ENCODE results near the gene GCLC. TPM values are rescaled to one million over a fixed set of nuclear protein-coding genes. Genes with fewer than 3 reads are reported as not detected.
A peak's percentile ranks its signal among the peaks of the same experiment; 100 is the strongest.

Gene GCLC
- total RNA-seq, 1 experiment from 2014 or later: 47.1 TPM

- TF ChIP-seq MXD4 (CRISPR knock-in tag; IDR thresholded peaks at IDR 0.05; ENCODE audit: borderline replicate concordance) (no peak), JUN (CRISPR knock-in tag; IDR thresholded peaks at IDR 0.05) (no peak), PRDM15 (CRISPR knock-in tag; IDR thresholded peaks at IDR 0.05) (no peak), PREB (CRISPR knock-in tag; IDR thresholded peaks at IDR 0.05; ENCODE audit: borderline replicate concordance) (no peak), FOXP1 (CRISPR knock-in tag; IDR thresholded peaks at IDR 0.05; ENCODE audit: borderline replicate concordance) (no peak)
- TF ChIP-seq, protein P1, sequence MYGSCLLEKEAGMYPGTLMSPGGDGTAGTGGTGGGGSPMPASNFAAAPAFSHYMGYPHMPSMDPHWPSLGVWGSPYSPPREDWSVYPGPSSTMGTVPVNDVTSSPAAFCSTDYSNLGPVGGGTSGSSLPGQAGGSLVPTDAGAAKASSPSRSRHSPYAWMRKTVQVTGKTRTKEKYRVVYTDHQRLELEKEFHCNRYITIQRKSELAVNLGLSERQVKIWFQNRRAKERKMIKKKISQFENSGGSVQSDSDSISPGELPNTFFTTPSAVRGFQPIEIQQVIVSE (CRISPR knock-in tag; IDR thresholded peaks at IDR 0.05; ENCODE audit: borderline replicate concordance): no peak
Measured at GRCh38 chr6:53496797-53497375, 48.0 kb downstream of the GCLC start (continued).

DNA sequence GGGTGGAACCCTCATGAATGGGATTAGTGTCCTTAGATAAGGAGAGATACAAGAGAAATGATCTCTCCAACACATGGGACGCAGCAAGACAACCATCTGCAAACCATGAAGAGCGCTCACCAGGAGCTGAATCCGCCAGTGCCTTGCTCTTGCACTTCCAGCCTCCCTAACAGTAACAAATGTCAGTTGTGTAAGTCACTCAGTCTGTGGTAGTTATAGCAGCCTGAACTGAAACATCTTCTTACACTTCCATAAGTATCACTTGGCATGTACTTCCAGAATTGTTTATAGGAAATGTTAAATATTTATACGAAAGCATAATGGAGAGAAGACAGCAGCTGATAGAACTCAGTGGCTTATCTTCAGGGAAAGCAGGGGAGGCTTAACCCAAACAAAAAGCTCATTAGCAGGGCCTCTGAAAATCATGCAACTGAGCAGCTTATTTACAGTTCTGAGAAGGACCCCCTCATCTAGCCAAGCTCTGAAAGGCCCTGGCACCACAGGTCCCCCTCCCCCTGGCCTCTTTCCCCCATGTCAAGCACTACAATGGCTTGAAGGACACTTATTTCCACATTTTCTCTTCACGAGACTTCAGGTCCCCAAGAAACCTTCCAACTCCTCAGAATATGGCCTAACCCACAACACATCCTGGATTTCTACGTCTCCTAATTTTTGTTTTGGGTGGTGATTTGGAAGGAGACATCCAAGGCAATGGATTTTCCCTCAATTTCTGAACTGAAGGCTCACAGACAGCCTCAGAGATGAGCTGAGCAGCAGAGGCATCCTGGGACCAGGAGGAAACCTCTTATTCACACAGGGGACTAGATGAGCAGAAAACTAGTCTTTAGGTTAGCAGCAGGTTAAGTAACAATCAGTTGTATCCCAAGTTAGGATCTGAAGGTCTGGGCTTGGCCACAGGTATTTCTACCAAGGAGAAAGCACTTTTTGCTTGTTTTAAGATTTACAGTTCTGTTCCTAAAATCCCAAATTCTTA, 49.1 kb downstream of the GCLC start:
- H3K36me3 Mint-ChIP-seq: peaks cover 21% of the 10 kb centered on the region
- POLR2A ChIA-PET: interaction anchor here (0.5 to 0.7 kb wide), 2 partner anchors 35 to 351 kb away, joined by 3 to 4 read pairs; no protein-coding TSS in a partner anchor
- H3K4me1 Mint-ChIP-seq: no peaks in the 10 kb centered on the region
- 0 out of 2 replicates have a peak overlapping the region, but pooled peaks have one; percentile 9 for H3K27ac Mint-ChIP-seq
- DNase-seq (ENCODE audit: low spot score): no peak
- H3K4me3 Mint-ChIP-seq: no peak overlapping the region
- H3K9me3 Mint-ChIP-seq: no peaks in the 10 kb centered on the region
- ATAC-seq: no peak
- no peaks in the 10 kb centered on the region; the same call in 1 of the 2 replicates for H3K27me3 Mint-ChIP-seq (ENCODE audit: low read depth)
- CTCF ChIA-PET: interaction anchor here (0.8 to 2.8 kb wide), 9 partner anchors 11 to 460 kb away, joined by 3 to 14 read pairs (median 6); no protein-coding TSS in a partner anchor
- no peak for TF ChIP-seq ZNF121 (CRISPR knock-in tag; IDR thresholded peaks at IDR 0.05)
- TF ChIP-seq ESRRA (CRISPR knock-in tag; IDR thresholded peaks at IDR 0.05; ENCODE audit: borderline replicate concordance): no peak
- TF ChIP-seq, protein P1 (CRISPR knock-in tag; IDR thresholded peaks at IDR 0.05; ENCODE audit: borderline replicate concordance): no peak
- TF ChIP-seq USF1 (CRISPR knock-in tag; IDR thresholded peaks at IDR 0.05): no peak
- TF ChIP-seq, protein P2, sequence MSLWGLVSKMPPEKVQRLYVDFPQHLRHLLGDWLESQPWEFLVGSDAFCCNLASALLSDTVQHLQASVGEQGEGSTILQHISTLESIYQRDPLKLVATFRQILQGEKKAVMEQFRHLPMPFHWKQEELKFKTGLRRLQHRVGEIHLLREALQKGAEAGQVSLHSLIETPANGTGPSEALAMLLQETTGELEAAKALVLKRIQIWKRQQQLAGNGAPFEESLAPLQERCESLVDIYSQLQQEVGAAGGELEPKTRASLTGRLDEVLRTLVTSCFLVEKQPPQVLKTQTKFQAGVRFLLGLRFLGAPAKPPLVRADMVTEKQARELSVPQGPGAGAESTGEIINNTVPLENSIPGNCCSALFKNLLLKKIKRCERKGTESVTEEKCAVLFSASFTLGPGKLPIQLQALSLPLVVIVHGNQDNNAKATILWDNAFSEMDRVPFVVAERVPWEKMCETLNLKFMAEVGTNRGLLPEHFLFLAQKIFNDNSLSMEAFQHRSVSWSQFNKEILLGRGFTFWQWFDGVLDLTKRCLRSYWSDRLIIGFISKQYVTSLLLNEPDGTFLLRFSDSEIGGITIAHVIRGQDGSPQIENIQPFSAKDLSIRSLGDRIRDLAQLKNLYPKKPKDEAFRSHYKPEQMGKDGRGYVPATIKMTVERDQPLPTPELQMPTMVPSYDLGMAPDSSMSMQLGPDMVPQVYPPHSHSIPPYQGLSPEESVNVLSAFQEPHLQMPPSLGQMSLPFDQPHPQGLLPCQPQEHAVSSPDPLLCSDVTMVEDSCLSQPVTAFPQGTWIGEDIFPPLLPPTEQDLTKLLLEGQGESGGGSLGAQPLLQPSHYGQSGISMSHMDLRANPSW (CRISPR knock-in tag; conservative IDR thresholded peaks at IDR 0.05; ENCODE audit: low read depth): no peak
- TF ChIP-seq, protein P3, sequence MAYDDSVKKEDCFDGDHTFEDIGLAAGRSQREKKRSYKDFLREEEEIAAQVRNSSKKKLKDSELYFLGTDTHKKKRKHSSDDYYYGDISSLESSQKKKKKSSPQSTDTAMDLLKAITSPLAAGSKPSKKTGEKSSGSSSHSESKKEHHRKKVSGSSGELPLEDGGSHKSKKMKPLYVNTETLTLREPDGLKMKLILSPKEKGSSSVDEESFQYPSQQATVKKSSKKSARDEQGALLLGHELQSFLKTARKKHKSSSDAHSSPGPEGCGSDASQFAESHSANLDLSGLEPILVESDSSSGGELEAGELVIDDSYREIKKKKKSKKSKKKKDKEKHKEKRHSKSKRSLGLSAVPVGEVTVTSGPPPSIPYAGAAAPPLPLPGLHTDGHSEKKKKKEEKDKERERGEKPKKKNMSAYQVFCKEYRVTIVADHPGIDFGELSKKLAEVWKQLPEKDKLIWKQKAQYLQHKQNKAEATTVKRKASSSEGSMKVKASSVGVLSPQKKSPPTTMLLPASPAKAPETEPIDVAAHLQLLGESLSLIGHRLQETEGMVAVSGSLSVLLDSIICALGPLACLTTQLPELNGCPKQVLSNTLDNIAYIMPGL (CRISPR knock-in tag; IDR thresholded peaks at IDR 0.05): no peak
- no peak for TF ChIP-seq CREB1 (CRISPR knock-in tag; IDR thresholded peaks at IDR 0.05)
- TF ChIP-seq MXD4 (CRISPR knock-in tag; IDR thresholded peaks at IDR 0.05; ENCODE audit: borderline replicate concordance): no peak
- TF ChIP-seq TCF7 (CRISPR knock-in tag; IDR thresholded peaks at IDR 0.05; ENCODE audit: low read depth): no peak
- TF ChIP-seq FOXP1 (CRISPR knock-in tag; IDR thresholded peaks at IDR 0.05; ENCODE audit: borderline replicate concordance): no peak
- no peak for TF ChIP-seq ERG (CRISPR knock-in tag; IDR thresholded peaks at IDR 0.05)
- TF ChIP-seq EMX1 (CRISPR knock-in tag; IDR thresholded peaks at IDR 0.05): no peak

All from WTC11 (cell line).